Measurements from ENCODE around the gene METAP2.

DNA sequence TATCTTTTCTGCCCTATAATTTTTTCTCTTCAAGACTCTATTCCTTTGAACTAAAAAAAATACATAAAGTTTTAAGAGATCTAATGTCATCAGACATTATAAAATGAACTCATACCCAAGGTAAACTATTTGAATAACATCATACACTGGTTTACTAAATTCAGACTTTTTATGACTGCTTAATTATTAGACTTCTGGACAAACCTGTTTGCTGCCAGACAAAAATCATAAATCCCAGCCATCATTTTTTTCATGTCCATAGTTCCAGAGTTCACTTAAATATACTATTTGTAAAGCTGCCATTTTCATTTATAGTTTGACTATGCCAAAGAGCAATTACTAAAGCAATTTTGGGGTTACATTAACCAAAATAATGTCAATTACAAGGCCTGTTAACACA, 43.3 kb downstream of the METAP2 start:
- TF ChIP-seq CTCF (IDR thresholded peaks at IDR 0.05; ENCODE audit: insufficient read depth, low read depth, low read length) (no peak), EZH2 (IDR thresholded peaks at IDR 0.05; ENCODE audit: insufficient read depth, low read length) (no peak)

Data from astrocyte (in vitro differentiated cells and primary cell).